HUDEP-2 (cell line): Measurements from ENCODE around the gene ASB2.

ENCODE experiments used
- DNase-seq, 76 experiments: peaks; one replicate each; lab custom pipeline; 2025; ENCODE audit not compliant: unreplicated experiment in 76 of 76; lab: John Stamatoyannopoulos, UW

Gene ASB2, protein sequence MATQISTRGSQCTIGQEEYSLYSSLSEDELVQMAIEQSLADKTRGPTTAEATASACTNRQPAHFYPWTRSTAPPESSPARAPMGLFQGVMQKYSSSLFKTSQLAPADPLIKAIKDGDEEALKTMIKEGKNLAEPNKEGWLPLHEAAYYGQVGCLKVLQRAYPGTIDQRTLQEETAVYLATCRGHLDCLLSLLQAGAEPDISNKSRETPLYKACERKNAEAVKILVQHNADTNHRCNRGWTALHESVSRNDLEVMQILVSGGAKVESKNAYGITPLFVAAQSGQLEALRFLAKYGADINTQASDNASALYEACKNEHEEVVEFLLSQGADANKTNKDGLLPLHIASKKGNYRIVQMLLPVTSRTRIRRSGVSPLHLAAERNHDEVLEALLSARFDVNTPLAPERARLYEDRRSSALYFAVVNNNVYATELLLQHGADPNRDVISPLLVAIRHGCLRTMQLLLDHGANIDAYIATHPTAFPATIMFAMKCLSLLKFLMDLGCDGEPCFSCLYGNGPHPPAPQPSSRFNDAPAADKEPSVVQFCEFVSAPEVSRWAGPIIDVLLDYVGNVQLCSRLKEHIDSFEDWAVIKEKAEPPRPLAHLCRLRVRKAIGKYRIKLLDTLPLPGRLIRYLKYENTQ

DNA sequence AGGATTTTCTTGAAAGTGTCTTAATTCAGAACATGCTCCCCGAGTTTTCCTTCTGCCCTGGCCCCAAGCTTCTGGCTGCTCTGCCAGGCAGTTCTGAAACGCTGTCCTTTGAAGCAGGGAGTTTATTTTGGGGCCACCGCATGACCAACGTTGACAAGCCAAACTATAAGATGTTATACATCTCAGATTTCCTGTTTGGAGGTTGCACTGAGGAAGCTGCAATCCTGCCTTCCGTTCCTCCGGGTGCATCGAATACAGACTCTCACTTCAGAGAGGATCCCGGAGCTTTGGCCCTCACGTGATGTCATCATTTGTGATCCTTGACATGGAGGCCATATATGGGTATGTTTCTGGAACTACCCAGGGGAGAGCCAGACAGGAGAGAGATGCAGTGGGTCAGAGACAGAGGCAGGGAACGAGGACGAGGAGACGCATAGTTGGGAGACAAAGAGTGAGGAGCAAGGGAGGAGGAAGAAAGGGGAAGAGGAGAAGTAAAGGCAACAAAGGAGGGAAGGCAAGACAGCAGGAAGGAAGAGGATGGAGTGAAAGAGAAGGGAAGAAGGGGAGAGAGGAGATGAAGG is at the start of gene ASB2:
ASB2 (minus strand) TSS at position 94 of the 581 bp plus-strand sequence. CDS start 12,031 bp downstream, outside the sequence.
- DNase-seq: no peak

- no peak for DNase-seq
Measured at GRCh38 chr14:94025720-94026119, 49.4 kb upstream of the ASB2 start.

DNA sequence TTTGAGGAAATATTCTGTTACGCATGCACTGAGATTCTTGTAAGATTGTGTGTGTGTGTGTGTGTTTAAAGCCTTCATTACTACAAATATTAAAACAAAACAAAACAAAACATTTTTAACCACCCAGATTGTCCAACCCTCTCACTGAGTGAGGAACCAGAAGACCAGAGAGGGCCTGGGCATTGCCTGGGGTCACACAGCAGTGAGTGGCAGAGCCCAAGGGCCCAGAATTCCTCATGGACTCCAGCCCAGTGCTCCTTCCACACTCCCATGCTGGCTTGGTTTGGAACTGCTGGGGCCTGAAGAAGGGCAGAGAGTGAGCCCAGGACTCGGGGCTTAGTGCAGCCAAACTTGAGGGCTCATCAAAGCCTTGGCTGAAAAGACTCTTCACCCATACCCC is 48.2 kb upstream of the ASB2 start:
- no peak for DNase-seq

DNA sequence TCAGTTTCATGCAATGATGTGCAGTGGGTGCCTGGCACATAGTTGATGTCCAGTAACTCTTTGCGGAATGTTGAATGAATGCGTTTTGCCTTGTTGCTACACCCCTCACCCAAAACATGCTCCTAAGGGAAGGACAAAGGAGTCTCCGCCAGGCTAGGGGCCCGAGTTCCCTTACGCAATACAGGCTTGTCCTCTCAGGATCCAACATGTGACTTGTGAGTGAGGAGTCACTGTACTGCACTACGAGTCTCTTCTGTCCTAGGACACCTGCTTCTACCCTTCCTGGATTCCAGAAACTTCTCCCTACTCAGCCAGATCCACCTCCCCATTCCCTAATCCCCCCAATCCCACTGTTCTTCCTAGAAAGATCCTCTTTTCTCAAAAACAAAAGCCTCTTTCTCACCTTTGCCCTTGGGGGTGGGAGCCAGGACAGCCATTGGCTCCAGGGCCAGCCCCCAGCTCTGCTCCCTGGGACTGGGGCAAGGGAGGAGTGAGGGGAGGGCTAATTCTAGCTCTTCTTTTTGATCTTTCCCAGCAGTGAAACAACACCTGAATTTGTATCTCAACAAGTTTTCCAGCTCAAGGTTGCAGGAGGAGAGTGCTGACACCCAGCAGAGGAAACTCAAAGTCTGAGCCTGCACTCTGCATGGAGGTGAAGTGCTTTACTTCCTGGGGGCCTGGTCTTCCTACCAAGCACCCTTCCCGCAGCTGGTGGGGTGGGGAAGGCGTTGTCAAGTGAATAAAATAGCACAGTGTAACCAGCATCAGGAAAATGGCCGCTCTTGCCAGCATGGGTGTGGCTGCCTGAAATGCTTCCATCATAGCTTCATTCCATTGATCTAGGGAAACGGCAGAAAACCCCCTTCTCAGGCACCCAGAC is 46.4 kb upstream of the ASB2 start:
- no peak for DNase-seq

GRCh38 chr14:94021416-94022157 is 45.2 kb upstream of the ASB2 start:
- DNase-seq: no peak

DNA sequence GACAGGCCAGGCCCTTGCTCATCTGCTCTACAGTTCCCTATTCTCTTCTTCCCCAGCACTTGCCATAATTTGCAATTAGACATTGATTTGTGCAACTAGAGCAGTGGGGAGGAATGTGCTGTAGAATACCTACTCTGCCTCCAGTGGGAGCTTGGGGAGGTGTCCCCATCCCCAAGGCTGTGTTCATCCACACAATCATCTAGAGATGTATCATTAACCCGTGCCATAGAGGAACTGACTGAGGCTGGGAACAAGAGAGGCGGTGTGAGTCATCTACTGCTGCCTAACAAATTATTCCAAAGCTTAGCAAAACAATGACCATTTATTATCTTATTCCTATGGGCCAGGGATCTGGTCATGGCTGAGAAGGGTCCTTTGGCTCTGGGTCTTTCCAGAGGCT is 44.6 kb upstream of the ASB2 start:
- DNase-seq: no peak

DNA sequence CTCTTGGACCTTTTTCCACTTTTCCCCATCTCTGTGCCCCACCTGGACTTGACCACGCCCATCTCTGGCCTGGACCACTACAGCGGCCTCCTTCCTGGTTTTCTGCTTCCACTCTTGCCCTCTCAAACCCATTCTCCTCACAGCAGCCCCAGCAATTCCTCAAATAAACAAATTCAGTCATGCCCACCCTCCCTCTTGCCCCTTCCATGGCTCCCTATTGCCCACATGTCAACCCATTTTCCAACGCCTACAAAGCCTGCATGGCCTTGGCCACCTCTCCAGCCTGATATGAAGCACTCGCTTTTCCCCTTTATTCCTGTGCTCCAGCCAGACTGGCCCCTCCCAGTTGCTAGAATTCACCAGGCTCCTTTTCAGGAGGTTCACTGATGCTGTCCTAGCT is 43.9 kb upstream of the ASB2 start:
- no peak for DNase-seq

DNA sequence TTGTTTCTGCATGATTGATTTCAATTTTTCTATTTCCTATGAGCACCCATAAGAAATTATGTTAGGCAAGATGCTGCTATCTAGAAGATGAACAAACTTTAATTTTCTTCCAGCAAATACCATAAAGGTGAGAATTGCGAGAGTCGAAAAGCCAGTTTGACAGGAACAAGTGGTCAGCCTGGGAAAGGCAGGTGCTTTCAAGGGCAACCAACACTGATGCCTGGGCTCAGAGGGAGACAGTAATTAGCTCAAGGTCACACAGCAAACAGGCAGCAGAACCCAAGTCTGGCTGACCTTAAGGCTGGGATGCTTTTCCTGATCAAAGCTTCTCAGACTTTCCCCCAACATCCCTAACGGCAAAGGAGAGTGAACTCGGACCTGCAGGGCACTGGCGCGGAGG is 43.0 kb upstream of the ASB2 start:
- DNase-seq: no peak

DNA sequence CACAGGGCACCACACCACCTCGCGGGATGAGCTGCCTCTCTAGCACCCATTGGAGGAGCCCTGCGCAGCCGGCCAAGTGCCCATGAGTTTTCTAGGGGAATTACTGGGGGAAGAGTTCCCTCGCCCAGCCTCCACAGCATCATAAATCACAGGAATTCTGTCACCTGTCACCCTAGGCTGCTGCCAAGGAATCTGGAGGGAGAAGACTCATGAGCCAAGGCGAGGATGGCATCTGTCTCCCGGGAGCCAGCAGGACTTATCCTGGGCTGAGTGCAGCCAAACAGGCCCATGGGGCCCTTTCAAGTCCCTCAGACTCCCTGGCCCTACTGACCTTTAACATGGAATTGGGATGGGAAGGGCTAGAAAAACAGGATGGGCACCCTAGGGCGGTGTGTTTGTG is 41.9 kb upstream of the ASB2 start:
- no peak for DNase-seq

DNA sequence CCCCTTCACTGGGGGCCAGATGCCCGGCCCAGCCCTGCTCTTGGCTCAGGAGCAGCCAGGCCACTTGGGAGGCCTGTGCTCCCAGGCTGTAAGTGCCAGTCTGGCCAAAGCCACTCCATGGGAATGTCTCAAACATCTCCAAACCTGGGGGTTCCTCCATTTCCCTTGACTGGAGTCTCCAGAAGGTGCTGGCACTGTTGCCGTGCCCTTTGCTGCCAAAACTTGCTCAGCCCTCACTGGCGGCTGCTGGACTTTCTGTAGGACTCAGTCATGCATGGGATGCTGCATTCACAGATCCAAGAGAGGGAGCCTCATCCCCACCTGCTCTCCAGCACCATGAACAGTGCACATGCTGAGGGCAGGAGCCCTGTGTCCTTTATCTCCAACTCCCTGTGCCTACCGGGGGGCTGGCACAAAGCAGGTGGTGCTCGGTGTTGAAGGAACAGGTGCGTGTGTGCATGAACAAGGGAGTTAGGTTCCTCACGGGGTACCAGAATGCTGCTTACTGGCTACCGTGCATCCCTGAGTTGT is 40.1 kb upstream of the ASB2 start:
- DNase-seq: no peak

- DNase-seq: no peak
Measured at GRCh38 chr14:94015223-94015622, 38.9 kb upstream of the ASB2 start.

GRCh38 chr14:94014382-94014781 is 38.0 kb upstream of the ASB2 start:
- DNase-seq: no peak

GRCh38 chr14:94011795-94012194 is 35.4 kb upstream of the ASB2 start:
- no peak for DNase-seq

GRCh38 chr14:94010625-94011024 is 34.3 kb upstream of the ASB2 start:
- DNase-seq: no peak

GRCh38 chr14:94009767-94010166 is 33.4 kb upstream of the ASB2 start:
- DNase-seq: no peak

DNA sequence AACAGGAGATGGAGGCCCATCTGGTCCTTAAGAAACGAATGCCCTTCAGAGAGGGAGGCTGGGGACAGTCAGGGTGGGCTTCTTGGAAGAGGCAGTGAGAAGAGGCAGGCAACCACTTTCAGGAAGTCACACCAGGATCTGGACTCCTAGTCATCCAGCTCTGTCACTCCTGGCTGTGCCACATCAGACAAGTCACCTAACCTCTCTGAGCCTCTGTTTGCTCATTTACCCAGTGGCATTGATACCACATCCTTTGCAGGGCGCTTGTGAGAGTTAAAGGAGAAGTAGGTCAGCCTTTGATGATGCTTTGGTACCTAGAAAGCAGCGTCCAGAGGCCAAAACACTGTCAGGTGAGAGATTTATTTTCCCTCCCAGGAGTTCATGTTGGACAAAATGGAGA is 31.9 kb upstream of the ASB2 start:
- no peak for DNase-seq

DNA sequence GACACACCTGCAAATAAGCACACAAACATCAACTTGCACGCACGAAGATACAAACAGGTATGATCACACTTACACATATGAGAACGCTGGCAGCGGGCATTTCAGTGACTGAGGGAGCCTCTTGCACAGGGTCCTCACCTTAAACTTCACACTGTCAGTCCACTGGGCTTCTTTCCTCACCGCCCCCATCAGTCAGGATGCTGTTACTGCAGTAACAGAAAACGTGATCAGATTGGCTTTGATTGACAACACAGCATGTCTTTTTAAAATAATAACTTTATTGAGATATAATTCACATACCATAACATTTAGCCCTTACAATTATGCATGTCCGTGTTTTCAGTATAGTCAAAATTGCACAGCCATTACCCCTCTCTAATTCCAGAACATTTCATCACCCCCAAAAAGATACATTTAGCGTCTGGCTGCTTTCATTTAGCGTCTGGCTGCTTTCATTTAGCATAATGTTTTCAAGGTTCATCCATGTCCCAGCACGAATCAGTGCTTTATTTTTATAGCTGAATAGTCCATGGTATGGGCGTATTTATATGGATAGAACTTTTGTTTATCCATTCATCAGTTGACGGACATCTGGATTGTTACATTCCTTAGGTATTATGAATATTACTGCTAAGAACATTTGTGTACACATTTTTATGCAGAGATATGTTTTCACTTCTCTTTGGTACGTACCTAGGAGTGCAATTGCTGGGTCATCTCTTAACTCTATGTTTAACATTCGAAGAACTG is 29.1 kb upstream of the ASB2 start:
- DNase-seq: no peak

- no peak for DNase-seq
Measured at GRCh38 chr14:94004015-94004414, 27.6 kb upstream of the ASB2 start.

GRCh38 chr14:94003397-94003796 is 27.0 kb upstream of the ASB2 start:
- no peak for DNase-seq
